Panc1 (cell line): Measurements from ENCODE around the gene RALA. TPM values are rescaled to one million over a fixed set of nuclear protein-coding genes. Genes with fewer than 3 reads are reported as not detected.

Experiments
- ATAC-seq: fragments of 200-7000 bp; cut with Tn5 transposase; 2 replicates; pipeline ENCODE4 v1.9.1; 2020; ENCODE audit warnings: mild to moderate bottlenecking, moderate library complexity
- BruUV-seq: library from RNA; stranded (reverse); fragments of 400-500 nt; replicated peaks from 2 replicates; lab custom pipeline; 2021; lab: Mats Ljungman, UMichigan
- CTCF ChIA-PET: fragments of 300-600 bp; sonication (Branson Sonifier 250); formaldehyde crosslinking; loops from one replicate; lab custom pipeline; 2022; ENCODE audit warnings: antibody characterized with exemption; lab: Charles Lee
- POLR2A ChIA-PET: fragments of 300-600 bp; sonication (Branson Sonifier 250); formaldehyde crosslinking; loops from one replicate; lab custom pipeline; 2022; ENCODE audit warnings: antibody characterized with exemption; lab: Charles Lee
- DNase-seq: peaks from one replicate; pipeline ENCODE4 v3.0.0-alpha.2; 2010; ENCODE audit warnings: low read depth, low spot score
- H3K27ac ChIP-seq: 2 replicates; pipeline ENCODE4 v1.5.1; 2011; ENCODE audit warnings: mild to moderate bottlenecking, low read length, inconsistent platforms
- H3K27me3 ChIP-seq: fragments of 200-500 bp; sonication (Bioruptor generic); 2 replicates; pipeline ENCODE4 v1.6.0; 2014; ENCODE audit warnings: low read length, inconsistent platforms; ENCODE audit not compliant: control insufficient read depth, insufficient read depth
- H3K36me3 ChIP-seq: fragments of 200-500 bp; sonication (Bioruptor generic); 2 replicates; pipeline ENCODE4 v1.5.1; 2014; ENCODE audit warnings: inconsistent platforms, mild to moderate bottlenecking, low read length, moderate library complexity; ENCODE audit not compliant: control insufficient read depth, insufficient read depth
- H3K4me1 ChIP-seq: 2 replicates; pipeline ENCODE4 v1.5.1; 2011; ENCODE audit warnings: inconsistent platforms, mild to moderate bottlenecking, low read length, moderate library complexity; ENCODE audit not compliant: control insufficient read depth, insufficient read depth
- H3K4me3 ChIP-seq, 2 experiments: 2 replicates each; pipeline ENCODE4 v1.5.1; 2011 to 2012; ENCODE audit warnings: low read depth in 2 of 2, low read length in 2 of 2, mild to moderate bottlenecking in 2 of 2, inconsistent platforms in 1 of 2, moderate library complexity in 1 of 2
- H3K9me3 ChIP-seq: fragments of 200-500 bp; sonication (Bioruptor generic); 2 replicates; pipeline ENCODE4 v1.5.1; 2014; ENCODE audit warnings: low read depth, mild to moderate bottlenecking, inconsistent platforms, low read length, moderate library complexity; ENCODE audit not compliant: control insufficient read depth, insufficient read depth
- POLR2AphosphoS5 ChIP-seq: IDR thresholded peaks from 2 replicates; pipeline ENCODE4 v1.6.1; 2012; ENCODE audit warnings: mild to moderate bottlenecking, low read depth, low read length, moderate library complexity
- REST ChIP-seq, 2 experiments: IDR thresholded peaks; 2 replicates each; pipeline ENCODE4 v1.6.1; 2011 to 2012; ENCODE audit warnings: low read depth in 2 of 2, control low read depth in 1 of 2, low read length in 1 of 2, mild to moderate bottlenecking in 1 of 2, moderate library complexity in 1 of 2; ENCODE audit not compliant: insufficient read depth in 1 of 2
- SIN3A ChIP-seq: IDR thresholded peaks from 2 replicates; pipeline ENCODE4 v1.6.1; 2012; ENCODE audit warnings: low read depth, mild to moderate bottlenecking, low read length, moderate library complexity, borderline replicate concordance; ENCODE audit not compliant: insufficient read depth
- TCF7L2 ChIP-seq: IDR thresholded peaks from 2 replicates; pipeline ENCODE4 v1.6.1; 2011; ENCODE audit warnings: mild to moderate bottlenecking, low read depth, low read length, inconsistent platforms
- in situ Hi-C: cut with HindIII; loops from 2 replicates; pipeline ENCODE4 v1.10.0; 2016; ENCODE audit warnings: low sequenced_read_pairs, low pct_unique_long_range_greater_than_20kb
- intact Hi-C: fragments of 100-400 bp; cut with micrococcal nuclease; formaldehyde crosslinking; loops from one replicate; pipeline ENCODE4 v1.10.0; 2022; ENCODE audit not compliant: unreplicated experiment
- total RNA-seq: library from RNA; stranded (reverse); gene quantifications from one replicate; pipeline ENCODE4 v1.2.1, GENCODE V29; 2021; ENCODE audit not compliant: unreplicated experiment
- TF ChIP-seq, protein P1 (sequence below): fragments of 450-650 bp; IDR thresholded peaks from 2 replicates; pipeline ENCODE4 v1.5.1; 2017; ENCODE audit warnings: mild to moderate bottlenecking

The RALA gene
- total RNA-seq, 1 experiment from 2014 or later: 34.3 TPM

- H3K36me3 ChIP-seq: no peaks in the 10 kb centered on the region
- ChIA-PET CTCF (no interaction called here), POLR2A (no interaction called here)
- in situ Hi-C loops (no loop called here), intact Hi-C loops (no loop called here)
- no peaks in the 10 kb centered on the region for H3K9me3 ChIP-seq
- TF ChIP-seq, protein P1, sequence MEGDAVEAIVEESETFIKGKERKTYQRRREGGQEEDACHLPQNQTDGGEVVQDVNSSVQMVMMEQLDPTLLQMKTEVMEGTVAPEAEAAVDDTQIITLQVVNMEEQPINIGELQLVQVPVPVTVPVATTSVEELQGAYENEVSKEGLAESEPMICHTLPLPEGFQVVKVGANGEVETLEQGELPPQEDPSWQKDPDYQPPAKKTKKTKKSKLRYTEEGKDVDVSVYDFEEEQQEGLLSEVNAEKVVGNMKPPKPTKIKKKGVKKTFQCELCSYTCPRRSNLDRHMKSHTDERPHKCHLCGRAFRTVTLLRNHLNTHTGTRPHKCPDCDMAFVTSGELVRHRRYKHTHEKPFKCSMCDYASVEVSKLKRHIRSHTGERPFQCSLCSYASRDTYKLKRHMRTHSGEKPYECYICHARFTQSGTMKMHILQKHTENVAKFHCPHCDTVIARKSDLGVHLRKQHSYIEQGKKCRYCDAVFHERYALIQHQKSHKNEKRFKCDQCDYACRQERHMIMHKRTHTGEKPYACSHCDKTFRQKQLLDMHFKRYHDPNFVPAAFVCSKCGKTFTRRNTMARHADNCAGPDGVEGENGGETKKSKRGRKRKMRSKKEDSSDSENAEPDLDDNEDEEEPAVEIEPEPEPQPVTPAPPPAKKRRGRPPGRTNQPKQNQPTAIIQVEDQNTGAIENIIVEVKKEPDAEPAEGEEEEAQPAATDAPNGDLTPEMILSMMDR: no peak
- TF ChIP-seq TCF7L2 (no peak), SIN3A (no peak), POLR2AphosphoS5 (no peak), REST (IDR thresholded peaks at IDR 0.05; ENCODE audit: insufficient read depth in 1 of 2, low read depth in 2 of 2, low read length in 1 of 2) (no peak)
- H3K4me1 ChIP-seq: no peaks in the 10 kb centered on the region
- no TSS peak for BruUV-seq
- no peak for DNase-seq
- no peak for ATAC-seq
- no peak overlapping the region for H3K27ac ChIP-seq
- H3K27me3 ChIP-seq: peaks cover 2% of the 10 kb centered on the region; the same call in 1 of the 2 replicates
- H3K4me3 ChIP-seq: no peak overlapping the region
Observed at GRCh38 chr7:39617005-39617404, 6.4 kb upstream of the RALA start.

- H3K9me3 ChIP-seq: no peaks in the 10 kb centered on the region
- intact Hi-C loops: no loop called here
- H3K4me3 ChIP-seq: no peak overlapping the region
- ChIA-PET POLR2A (no interaction called here), CTCF (no interaction called here)
- no TSS peak for BruUV-seq
- ATAC-seq (no peak), DNase-seq (no peak)
- H3K27ac ChIP-seq: no peak overlapping the region
- in situ Hi-C loops: no loop called here
- no peaks in the 10 kb centered on the region for H3K36me3 ChIP-seq
- TF ChIP-seq TCF7L2 (no peak), REST (IDR thresholded peaks at IDR 0.05; ENCODE audit: insufficient read depth in 1 of 2, low read depth in 2 of 2, low read length in 1 of 2) (no peak), SIN3A (no peak), POLR2AphosphoS5 (no peak)
- TF ChIP-seq, protein P1: no peak
- 0 out of 2 replicates have a peak, but pooled peaks cover 2% of the 10 kb centered on the region for H3K27me3 ChIP-seq
- H3K4me1 ChIP-seq: peaks cover 5% of the 10 kb centered on the region
Observed at GRCh38 chr7:39618868-39619267, 4.5 kb upstream of the RALA start.
